ENCODE data around the gene KLF9.
"Not testable (repeated sequence)": the region's sequence is repeated elsewhere in the genome, so short reads cannot be mapped to it uniquely, and the experiment has no call there.

The KLF9 gene

DNA sequence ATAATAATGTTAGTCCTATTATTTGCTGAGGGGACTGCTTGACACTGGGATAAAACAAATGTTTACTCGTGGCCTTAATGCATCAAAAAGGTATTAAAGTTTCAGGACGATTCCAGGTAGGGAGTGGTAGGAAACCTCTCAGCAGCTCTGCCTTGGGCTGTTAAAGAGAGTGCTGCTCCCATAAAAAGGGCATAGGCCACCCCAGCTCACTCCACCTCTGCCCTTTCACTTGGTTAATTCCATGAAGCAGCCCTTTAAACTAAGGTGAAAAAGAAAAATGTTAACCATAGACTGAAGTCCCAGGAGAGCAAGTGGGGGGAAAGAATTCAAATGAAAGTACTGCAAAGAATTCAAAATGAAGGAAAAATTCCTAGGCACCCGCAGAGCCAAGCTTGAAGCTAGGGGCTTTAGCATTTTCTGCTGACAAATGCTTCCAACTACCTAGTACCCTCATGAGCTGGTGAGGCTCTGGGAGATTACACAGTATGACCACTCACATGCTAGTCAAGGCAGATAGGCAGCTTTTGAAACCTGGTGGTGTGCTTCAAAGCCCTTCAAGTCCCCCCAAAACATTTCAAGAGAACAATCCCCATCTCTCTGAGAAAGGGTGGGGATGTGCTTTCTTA lies 8.5 kb downstream of the KLF9 start:
- in situ Hi-C loops (cut with MboI; ENCODE audit: low sequenced_read_pairs) = no loop called here

DNA sequence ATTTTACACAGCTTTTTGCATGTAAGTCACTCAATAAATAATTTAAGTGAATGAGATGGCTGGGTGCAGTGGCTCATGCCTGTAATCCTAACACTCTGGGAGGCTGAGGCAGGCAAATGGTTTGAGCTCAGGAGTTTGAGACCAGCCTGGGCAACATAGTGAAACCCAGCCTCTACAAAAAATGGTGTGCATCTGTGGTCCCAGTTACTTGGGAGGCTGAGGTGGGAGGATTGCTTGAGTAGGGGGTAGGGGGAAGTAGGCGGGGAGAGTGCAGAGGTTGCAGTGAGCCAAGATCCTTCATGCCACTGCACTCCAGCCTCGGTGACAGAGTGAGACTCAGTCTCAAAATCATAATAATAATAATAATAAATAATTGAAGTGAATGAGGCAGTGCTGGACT lies 10.2 kb downstream of the KLF9 start:
- in situ Hi-C loops (cut with MboI; ENCODE audit: low sequenced_read_pairs) = no loop called here

DNA sequence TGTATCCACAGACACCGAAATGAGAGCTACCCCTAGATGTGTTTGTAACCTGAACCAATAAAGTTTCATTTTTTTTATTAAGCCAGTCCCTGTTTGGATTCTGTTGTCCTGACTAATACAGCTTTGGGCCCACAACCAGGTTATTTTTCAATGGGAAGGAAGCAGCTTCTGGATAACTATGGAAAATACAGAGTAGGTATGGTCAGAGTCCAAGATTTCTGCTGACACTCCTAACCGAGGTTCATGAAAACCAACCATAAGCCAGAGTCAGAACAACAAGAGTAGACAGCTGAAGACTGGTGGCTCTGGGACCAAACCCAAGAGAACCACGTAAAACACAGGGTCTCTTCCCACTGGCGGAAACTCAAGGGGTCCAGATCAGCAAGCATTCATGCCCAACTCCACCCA lies 10.8 kb downstream of the KLF9 start:
- in situ Hi-C loops (cut with MboI; ENCODE audit: low sequenced_read_pairs) = no loop called here

DNA sequence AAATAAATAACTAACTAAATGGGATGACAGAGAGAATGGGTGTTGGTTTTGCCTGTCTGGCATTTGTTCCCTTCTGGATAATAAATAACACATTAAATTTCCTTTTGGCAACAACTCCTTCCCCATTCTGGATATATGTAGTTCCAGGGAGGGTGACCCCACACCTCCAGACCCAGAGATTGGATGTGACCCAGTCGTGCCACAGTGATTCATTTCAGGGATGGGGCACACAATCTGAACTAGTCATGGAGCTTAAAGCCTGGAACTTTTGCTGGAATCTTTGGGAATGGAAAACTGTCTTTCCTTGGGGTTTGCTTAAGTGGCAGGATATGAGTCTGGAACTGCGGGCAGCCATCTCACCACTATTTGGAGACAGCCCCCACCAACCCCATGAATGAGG lies 11.3 kb downstream of the KLF9 start:
- in situ Hi-C loops (cut with MboI; ENCODE audit: low sequenced_read_pairs) = no loop called here

DNA sequence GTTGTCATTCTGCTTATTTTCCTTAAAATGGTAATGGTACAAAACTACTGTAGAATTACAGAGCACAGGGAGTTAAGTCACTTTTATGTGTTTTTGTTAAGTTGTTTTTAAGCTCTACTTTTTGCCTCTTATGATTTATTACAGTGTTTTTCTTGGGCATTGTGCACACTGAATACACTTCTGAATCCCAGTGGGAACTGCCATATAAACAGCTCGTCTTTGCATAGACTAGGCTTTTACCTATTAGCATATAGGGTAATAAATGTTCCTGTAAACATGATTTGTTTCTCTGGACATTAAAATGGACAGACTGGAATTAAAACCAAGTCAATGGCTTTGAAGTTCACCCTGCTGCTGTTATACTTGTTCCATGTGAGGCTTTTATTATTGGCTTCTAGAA lies 12.2 kb downstream of the KLF9 start:
- in situ Hi-C loops (cut with MboI; ENCODE audit: low sequenced_read_pairs) = no loop called here

DNA sequence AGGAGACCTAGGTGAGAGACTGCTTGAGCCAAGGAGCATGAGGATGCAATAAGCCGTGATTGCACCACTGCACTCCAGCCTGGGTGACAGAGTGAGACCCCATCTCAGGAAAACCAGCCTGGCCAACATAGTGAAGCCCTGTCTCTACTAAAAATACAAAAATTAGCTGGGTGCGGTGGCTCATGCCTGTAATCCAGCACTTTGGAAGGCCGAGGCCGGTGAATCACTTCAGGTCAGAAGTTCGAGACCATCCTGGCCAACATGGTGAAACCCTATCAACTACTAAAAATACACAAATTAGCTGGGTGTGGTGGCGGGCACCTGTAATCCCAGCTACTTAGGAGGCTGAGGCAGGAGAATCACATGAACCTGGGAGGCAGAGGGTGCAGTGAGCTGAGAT lies 13.2 kb downstream of the KLF9 start:
- in situ Hi-C loops (cut with MboI; ENCODE audit: low sequenced_read_pairs) = not testable (repeated sequence)

GRCh38 chr9:70400107-70400892 lies 14.2 kb downstream of the KLF9 start:
- in situ Hi-C loops (cut with MboI; ENCODE audit: low sequenced_read_pairs) = no loop called here

DNA sequence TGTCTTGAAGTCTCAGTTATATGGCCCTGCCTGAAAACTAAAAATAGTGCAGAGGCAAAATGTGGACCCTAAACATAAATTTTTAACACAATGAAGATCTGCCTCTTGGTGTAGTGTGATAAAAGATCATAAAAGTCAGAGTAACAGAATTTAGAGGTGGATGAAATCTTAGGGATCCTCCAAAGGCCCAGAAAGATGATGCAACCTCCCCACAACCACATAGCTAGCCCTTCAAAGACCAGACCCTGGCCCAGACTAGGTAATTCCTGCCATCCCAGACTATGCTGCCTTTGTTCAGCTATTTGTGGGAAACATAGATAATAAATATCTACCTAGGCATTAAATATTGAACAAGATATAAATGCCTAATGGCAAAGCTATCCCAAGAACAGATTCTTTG lies 15.3 kb downstream of the KLF9 start:
- in situ Hi-C loops (cut with MboI; ENCODE audit: low sequenced_read_pairs) = no loop called here

- in situ Hi-C loops (cut with MboI; ENCODE audit: low sequenced_read_pairs) = no loop called here
Observed at GRCh38 chr9:70398145-70398556, 16.3 kb downstream of the KLF9 start.

- in situ Hi-C loops (cut with MboI; ENCODE audit: low sequenced_read_pairs) = no loop called here
Observed at GRCh38 chr9:70395652-70396051, 18.8 kb downstream of the KLF9 start.

GRCh38 chr9:70392850-70393249 lies 21.6 kb downstream of the KLF9 start:
- in situ Hi-C loops (cut with MboI; ENCODE audit: low sequenced_read_pairs) = no loop called here

GRCh38 chr9:70392189-70392588 lies 22.3 kb downstream of the KLF9 start:
- in situ Hi-C loops (cut with MboI; ENCODE audit: low sequenced_read_pairs) = no loop called here

- in situ Hi-C loops (cut with MboI; ENCODE audit: low sequenced_read_pairs) = no loop called here
Observed at GRCh38 chr9:70390933-70391341, 23.5 kb downstream of the KLF9 start.

DNA sequence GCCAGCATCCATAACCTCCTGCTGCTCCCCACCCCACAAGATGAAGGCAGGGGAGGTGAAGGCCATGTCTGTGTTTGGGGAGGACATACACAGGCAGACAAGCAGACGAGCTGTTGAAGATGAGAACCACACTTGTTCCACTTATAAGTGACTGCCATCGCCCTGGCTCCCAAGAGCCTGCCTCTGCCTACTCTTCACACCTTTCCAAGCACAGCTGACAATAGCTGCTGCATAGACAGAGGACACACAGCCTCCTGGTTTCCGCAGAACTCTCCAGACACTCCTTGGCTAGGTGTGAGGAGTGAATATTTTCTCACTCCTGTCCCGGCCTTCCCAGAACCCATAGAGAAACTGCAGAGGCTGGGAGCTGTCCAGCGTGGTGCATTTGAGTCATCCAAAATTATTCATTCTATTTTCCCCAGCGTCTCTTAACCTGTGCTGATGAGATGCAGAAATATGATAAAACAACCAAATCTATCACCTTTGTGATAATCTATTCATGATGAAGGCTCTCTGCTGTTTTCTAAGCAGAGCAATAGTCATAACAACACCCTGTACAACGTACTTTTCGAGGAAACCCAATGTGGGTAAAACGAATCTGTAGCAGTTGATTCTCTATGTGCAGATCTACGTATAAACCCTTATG lies 24.7 kb downstream of the KLF9 start:
- in situ Hi-C loops (cut with MboI; ENCODE audit: low sequenced_read_pairs) = no loop called here

GRCh38 chr9:70389188-70389587 lies 25.3 kb downstream of the KLF9 start:
- in situ Hi-C loops (cut with MboI; ENCODE audit: low sequenced_read_pairs) = no loop called here

DNA sequence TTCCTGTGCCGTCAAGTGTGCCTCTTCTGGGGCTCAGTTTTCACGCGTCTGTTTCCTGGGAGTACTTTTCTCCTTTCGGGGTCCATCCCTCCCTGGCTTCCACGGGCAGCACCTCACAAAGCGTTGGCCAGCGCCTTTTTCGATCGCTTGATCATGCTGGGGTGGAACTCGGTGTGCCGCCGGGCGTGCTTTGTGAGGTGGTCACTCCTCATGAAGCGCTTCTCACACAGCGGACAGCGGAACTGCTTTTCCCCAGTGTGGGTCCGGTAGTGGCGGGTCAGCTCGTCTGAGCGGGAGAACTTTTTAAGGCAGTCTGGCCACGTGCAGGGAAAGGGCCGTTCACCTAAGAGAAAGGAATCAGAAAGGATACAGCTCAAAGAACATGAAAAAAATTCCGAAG lies 26.8 kb downstream of the KLF9 start:
- in situ Hi-C loops (cut with MboI; ENCODE audit: low sequenced_read_pairs) = no loop called here

- in situ Hi-C loops (cut with MboI; ENCODE audit: low sequenced_read_pairs) = no loop called here
Observed at GRCh38 chr9:70385426-70385825, 29.0 kb downstream of the KLF9 start.

- in situ Hi-C loops (cut with MboI; ENCODE audit: low sequenced_read_pairs) = no loop called here
Observed at GRCh38 chr9:70382709-70383605, 31.5 kb downstream of the KLF9 start.

DNA sequence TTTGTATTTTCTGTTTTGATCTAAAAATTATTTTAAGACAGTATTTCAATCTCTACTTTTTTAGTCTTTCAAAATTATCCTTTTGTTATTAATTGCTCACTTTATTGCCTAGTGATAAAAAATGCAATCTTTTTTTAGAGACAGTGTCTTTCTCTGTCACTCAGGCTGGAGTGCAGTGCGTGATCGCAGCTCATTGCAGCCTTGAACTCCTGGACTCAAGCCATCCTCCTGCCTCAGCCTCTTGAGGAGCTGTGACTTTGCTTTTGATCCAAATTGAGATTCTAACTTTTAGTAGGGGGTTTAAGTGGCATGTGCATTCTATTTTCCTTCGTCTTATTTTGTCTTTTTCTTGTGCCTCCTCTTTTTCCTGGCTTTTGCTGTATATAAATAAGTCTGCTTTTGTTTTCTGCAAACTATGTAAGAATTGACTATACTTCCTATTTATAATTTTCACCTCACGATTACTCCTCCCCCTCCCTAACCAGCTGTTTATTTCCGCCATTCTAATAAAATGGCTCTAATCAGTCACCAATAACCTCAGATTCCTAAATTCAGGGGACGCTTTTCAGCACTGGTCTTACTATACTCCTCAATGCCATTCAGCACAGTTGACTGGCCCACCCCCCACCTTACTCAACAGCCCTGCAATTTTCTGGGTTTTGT lies 32.3 kb downstream of the KLF9 start:
- in situ Hi-C loops (cut with MboI; ENCODE audit: low sequenced_read_pairs) = no loop called here

DNA sequence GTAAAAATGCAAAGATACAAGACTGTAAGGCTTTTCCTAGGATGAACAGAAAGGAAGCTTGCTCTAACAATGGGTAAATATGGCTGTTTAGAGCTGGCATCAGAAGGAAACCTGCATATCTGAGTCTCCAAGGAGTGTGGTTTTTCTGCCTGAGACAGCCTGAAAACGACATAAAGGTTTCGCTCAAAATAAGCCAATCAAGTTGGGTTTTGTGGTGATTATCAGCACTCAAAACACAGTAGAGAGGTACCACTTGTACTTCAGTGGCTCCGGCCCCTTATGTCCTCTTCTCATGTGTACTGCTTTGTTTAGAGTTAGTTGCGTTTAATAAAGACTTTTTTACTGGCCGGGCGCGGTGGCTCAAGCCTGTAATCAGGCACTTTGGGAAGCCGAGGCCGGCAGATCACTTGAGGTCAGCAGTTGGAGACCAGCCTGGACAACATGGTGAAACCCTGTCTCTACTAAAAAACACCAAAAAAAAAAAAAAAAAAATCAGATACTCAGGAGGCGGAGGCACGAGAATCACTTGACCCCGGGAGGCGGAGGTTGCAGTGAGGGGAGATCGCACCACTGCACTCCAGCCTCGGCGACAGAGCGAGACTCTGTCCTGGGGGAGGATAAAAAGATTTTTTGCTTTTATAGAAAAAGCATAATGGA lies 39.4 kb downstream of the KLF9 start:
- in situ Hi-C loops (cut with MboI; ENCODE audit: low sequenced_read_pairs) = loop anchor here (25.0 kb wide), 1 partner anchor 212 kb away; no protein-coding TSS in a partner anchor
